ENCODE data around the gene BLID. TPM values are rescaled to one million over a fixed set of nuclear protein-coding genes. Genes with fewer than 3 reads are reported as not detected.

The BLID gene
- total and polyA plus RNA-seq, 2 of the 4 experiments (the other 2 are of a cell fraction) = 0.24 to 30.8 TPM

- TF ChIP-seq SMC3 (IDR thresholded peaks at IDR 0.05; ENCODE audit: low read depth, low read length) = no peak
- no peak for TF ChIP-seq POLR2A (IDR thresholded peaks at IDR 0.05; ENCODE audit: low read depth, low read length)
Measured at GRCh38 chr11:122098261-122098980, 17.6 kb downstream of the BLID start (continued).

GRCh38 chr11:122097419-122098001 lies 18.5 kb downstream of the BLID start:
- Histone ChIP-seq H2AFZ (replicated peaks; ENCODE audit: low read length, poor library complexity) (no peak overlapping the region), H3K4me1 (ENCODE audit: control insufficient read depth, insufficient read depth, low read length) (peaks cover 2% of the 10 kb centered on the region; the same call in 1 of the 2 replicates), H3K18ac (ENCODE audit: low read depth, low read length) (peak overlapping the region; percentile 78), H3K27ac (ENCODE audit: insufficient read depth, low read length) (peak overlapping the region; percentile 85), H3K4me3 (ENCODE audit: insufficient read depth, low read depth, low read length) (peak overlapping the region; percentile 91), H3K9me1 (ENCODE audit: insufficient read depth, low read length) (peaks cover 2% of the 10 kb centered on the region; the same call in 1 of the 2 replicates), H2AK5ac (ENCODE audit: low read depth, low read length) (peak overlapping the region; percentile 37), H3K56ac (ENCODE audit: extremely low read depth, insufficient read depth, low read length) (peak overlapping the region; percentile 91), H3K36me3 (ENCODE audit: control insufficient read depth, insufficient read depth, low read length) (peaks cover 32% of the 10 kb centered on the region), H4K20me1 (ENCODE audit: insufficient read depth, low read length) (peaks cover 55% of the 10 kb centered on the region), H4K5ac (ENCODE audit: low read depth, low read length) (peak overlapping the region; percentile 11), H3K14ac (replicated peaks; ENCODE audit: low read depth, low read length) (peak overlapping the region; percentile 96), H3K9ac (ENCODE audit: low read depth, low read length) (peak overlapping the region; percentile 100), H2BK15ac (ENCODE audit: low read depth, low read length) (0 out of 3 replicates have a peak overlapping the region, but pooled peaks have one; percentile 0), H4K91ac (ENCODE audit: insufficient read depth, low read depth, low read length) (peak overlapping the region; percentile 70), H3K9me3 (ENCODE audit: control insufficient read depth, insufficient read depth, low read length) (no peaks in the 10 kb centered on the region), H2AK9ac (replicated peaks; ENCODE audit: low read depth, low read length, poor library complexity) (no peak overlapping the region), H3K4me2 (ENCODE audit: low read depth, low read length) (peak overlapping the region; percentile 73), H4K8ac (ENCODE audit: low read depth in 2 of 2, low read length in 2 of 2) (peak overlapping the region; percentile 59 to 89), H3K27me3 (ENCODE audit: control insufficient read depth, insufficient read depth, low read length) (no peaks in the 10 kb centered on the region), H3K4ac (ENCODE audit: low read depth, low read length) (peak overlapping the region; percentile 91), H3K79me1 (ENCODE audit: low read depth in 1 of 2, low read length in 2 of 2) (peaks cover 3 to 7% of the 10 kb centered on the region in 2 experiments; a peak in 2 of 4 replicates), H2BK5ac (ENCODE audit: low read depth, low read length, poor library complexity, severe bottlenecking) (peak overlapping the region; percentile 87), H3K23ac (ENCODE audit: low read depth, low read length) (peak overlapping the region; percentile 96), H2BK20ac (ENCODE audit: low read depth, low read length) (peak overlapping the region; percentile 11; the same call in 1 of the 2 replicates), H2BK120ac (ENCODE audit: low read depth, low read length) (peak overlapping the region; percentile 72)
- BruUV-seq (replicated peaks) = no TSS peak
- in situ Hi-C loops (cut with MboI; ENCODE audit: low sequenced_read_pairs) (no loop called here), intact Hi-C loops (cut with micrococcal nuclease) (loop anchor here (5.0 kb wide), 1 partner anchor 500 kb away; no protein-coding TSS in a partner anchor), dilution Hi-C loops (cut with HindIII; ENCODE audit: low sequenced_read_pairs, unreplicated experiment) (no loop called here)
- DNase-seq (peak; percentile 47), ATAC-seq (ENCODE audit: low read depth) (no peak)
- 21% methylated on average over 5 of the region's 11 CpGs; no CpG with 5 or more reads in 1 of the 2 experiments for WGBS, 2 experiments (ENCODE audit: extremely low coverage in 2 of 2, insufficient read length in 1 of 2)
- TF ChIP-seq SMC3 (IDR thresholded peaks at IDR 0.05; ENCODE audit: low read depth, low read length) (no peak), CEBPB (IDR thresholded peaks at IDR 0.05; ENCODE audit: low read depth, low read length) (0 out of 2 replicates have a peak, but pooled peaks have one; percentile 27), RCOR1 (IDR thresholded peaks at IDR 0.05; ENCODE audit: insufficient replicate concordance, low read length) (no peak), POLR2A (IDR thresholded peaks at IDR 0.05; ENCODE audit: low read depth, low read length) (no peak), BHLHE40 (IDR thresholded peaks at IDR 0.05; ENCODE audit: low read depth, low read length) (no peak)
- CTCF ChIA-PET = interaction anchor here (0.6 kb wide), 2 partner anchors 88 to 594 kb away, joined by 3 to 4 read pairs; no protein-coding TSS in a partner anchor
- POLR2A ChIA-PET (ENCODE audit: unreplicated experiment) = interaction anchor here (0.6 to 0.7 kb wide), 3 partner anchors 85 to 441 kb away, joined by 3 to 7 read pairs (median 6); no protein-coding TSS in a partner anchor
